H1 (cell line): ENCODE measurements around the gene ASCC3. TPM values are rescaled to one million over a fixed set of nuclear protein-coding genes. Genes with fewer than 3 reads are reported as not detected.

Experiments used
- CTCF ChIA-PET: fragments of 300-600 bp; sonication (Branson Sonifier 250); formaldehyde crosslinking; loops from one replicate; lab custom pipeline; 2021; ENCODE audit not compliant: partially characterized antibody; lab: Charles Lee
- POLR2A ChIA-PET: fragments of 300-600 bp; sonication (Branson Sonifier 250); formaldehyde crosslinking; loops from one replicate; lab custom pipeline; 2021; ENCODE audit warnings: inconsistent platforms; ENCODE audit not compliant: partially characterized antibody; lab: Charles Lee
- DNase-seq, 2 experiments: peaks; one replicate each; pipeline versions ENCODE4 v3.0.0 to v3.0.0-alpha.2; 2010 to 2022; ENCODE audit warnings: low spot score in 2 of 2, low read depth in 1 of 2, mixed read lengths in 1 of 2
- FAIRE-seq: peaks from 2 replicates; lab custom pipeline; 2011; peaks lifted over from hg19 to GRCh38; lab: Jason Lieb, UNC
- H2AFZ ChIP-seq: 2 replicates; pipeline ENCODE4 v1.8.1; 2012; ENCODE audit warnings: low read length, inconsistent platforms
- H2AK5ac ChIP-seq: 2 replicates; pipeline ENCODE4 v1.6.1; 2013; ENCODE audit warnings: low read depth, low read length
- H2BK120ac ChIP-seq: replicated peaks from 2 replicates; pipeline ENCODE3; 2013; ENCODE audit warnings: low read depth, low read length, inconsistent platforms
- H2BK12ac ChIP-seq: 2 replicates; pipeline ENCODE4 v1.6.1; 2013; ENCODE audit warnings: low read depth, low read length
- H2BK15ac ChIP-seq: 2 replicates; pipeline ENCODE4 v1.6.1; 2013; ENCODE audit warnings: low read length
- H2BK20ac ChIP-seq: 2 replicates; pipeline ENCODE4 v1.6.1; 2013; ENCODE audit warnings: low read length
- H2BK5ac ChIP-seq: 2 replicates; pipeline ENCODE4 v1.6.1; 2013; ENCODE audit warnings: low read depth, low read length
- H3K14ac ChIP-seq: 2 replicates; pipeline ENCODE4 v1.6.1; 2013; ENCODE audit warnings: inconsistent platforms; ENCODE audit not compliant: insufficient read length
- H3K18ac ChIP-seq: 2 replicates; pipeline ENCODE4 v1.6.1; 2013; ENCODE audit warnings: low read length; ENCODE audit errors: extremely low read depth
- H3K23ac ChIP-seq: 2 replicates; pipeline ENCODE4 v1.6.1; 2013; ENCODE audit warnings: inconsistent platforms; ENCODE audit not compliant: insufficient read length
- H3K23me2 ChIP-seq: 2 replicates; pipeline ENCODE4 v1.6.1; 2013; ENCODE audit warnings: low read depth, low read length
- H3K27ac ChIP-seq: 2 replicates; pipeline ENCODE4 v1.6.1; 2011; ENCODE audit warnings: low read depth, low read length, inconsistent platforms
- H3K27me3 ChIP-seq, 4 experiments: replicated peaks in 1 of 4; 1 replicate in 1 of 4; 2 replicates in 3 of 4; pipeline versions ENCODE4 v1.6.1 to v1.8.1; 2011 to 2013; ENCODE audit warnings: low read length in 3 of 4, mild to moderate bottlenecking in 3 of 4, inconsistent platforms in 2 of 4, mixed read lengths in 2 of 4, moderate library complexity in 1 of 4; ENCODE audit not compliant: control insufficient read depth in 3 of 4, insufficient read depth in 3 of 4; ENCODE audit errors: extremely low read depth in 1 of 4
- H3K36me3 ChIP-seq, 4 experiments: 2 replicates each; pipeline versions ENCODE4 v1.6.1 to v1.8.1; 2011 to 2013; ENCODE audit warnings: mild to moderate bottlenecking in 4 of 4, low read length in 3 of 4, moderate library complexity in 2 of 4, control low read depth in 1 of 4, inconsistent platforms in 1 of 4; ENCODE audit not compliant: insufficient read depth in 4 of 4, control insufficient read depth in 2 of 4
- H3K4ac ChIP-seq: replicated peaks from 2 replicates; pipeline ENCODE3; 2013; ENCODE audit warnings: low read length, low read depth, mixed read lengths, inconsistent platforms; ENCODE audit not compliant: insufficient read length
- H3K4me1 ChIP-seq, 4 experiments: replicated peaks in 1 of 4; 1 replicate in 1 of 4; 2 replicates in 3 of 4; pipeline versions ENCODE4 v1.6.1 to v1.8.1; 2011 to 2013; ENCODE audit warnings: low read length in 3 of 4, inconsistent platforms in 2 of 4, mixed read lengths in 1 of 4; ENCODE audit not compliant: insufficient read depth in 4 of 4, control insufficient read depth in 3 of 4
- H3K4me2 ChIP-seq, 2 experiments: 2 replicates each; pipeline versions ENCODE4 v1.6.1 to v1.8.1; 2011 to 2013; ENCODE audit warnings: low read depth in 2 of 2, low read length in 2 of 2, control low read depth in 1 of 2, inconsistent platforms in 1 of 2, mild to moderate bottlenecking in 1 of 2; ENCODE audit not compliant: insufficient read depth in 1 of 2
- H3K4me3 ChIP-seq, 4 experiments: fragments of 200-600, 300-600 bp in 1 of 4; sonication (generic), shearing (Covaris generic), sonication (Bioruptor Twin) in 1 of 4; 2 replicates each; pipeline versions ENCODE4 v1.5.1 to v1.8.1; 2011 to 2016; ENCODE audit warnings: low read length in 4 of 4, low read depth in 3 of 4, control low read depth in 2 of 4, inconsistent platforms in 2 of 4, mild to moderate bottlenecking in 2 of 4, mixed read lengths in 1 of 4, moderate library complexity in 1 of 4; ENCODE audit not compliant: insufficient read depth in 2 of 4; ENCODE audit errors: extremely low read depth in 1 of 4
- H3K56ac ChIP-seq: replicated peaks from 2 replicates; pipeline ENCODE3; 2013; ENCODE audit warnings: low read depth, mild to moderate bottlenecking, mixed read lengths, low read length, inconsistent platforms; ENCODE audit not compliant: insufficient read length
- H3K79me1 ChIP-seq: 2 replicates; pipeline ENCODE4 v1.6.1; 2013; ENCODE audit warnings: low read depth, low read length, control low read depth
- H3K79me2 ChIP-seq, 2 experiments: 2 replicates each; pipeline versions ENCODE4 v1.6.1 to v1.8.1; 2012 to 2013; ENCODE audit warnings: low read length in 2 of 2, mild to moderate bottlenecking in 2 of 2, inconsistent platforms in 1 of 2; ENCODE audit not compliant: insufficient read depth in 2 of 2, control insufficient read depth in 1 of 2
- H3K9ac ChIP-seq, 4 experiments: replicated peaks in 1 of 4; 1 replicate in 1 of 4; 2 replicates in 3 of 4; pipeline versions ENCODE4 v1.6.1 to v1.8.1; 2011 to 2013; ENCODE audit warnings: low read depth in 3 of 4, low read length in 3 of 4, control low read depth in 2 of 4, mild to moderate bottlenecking in 2 of 4, moderate library complexity in 2 of 4, inconsistent platforms in 1 of 4; ENCODE audit errors: extremely low read depth in 1 of 4
- H3K9me3 ChIP-seq, 2 experiments: 2 replicates each; pipeline versions ENCODE4 v1.6.1 to v1.8.1; 2012 to 2013; ENCODE audit warnings: mild to moderate bottlenecking in 2 of 2, moderate library complexity in 2 of 2, control low read depth in 1 of 2, inconsistent platforms in 1 of 2, low read depth in 1 of 2, low read length in 1 of 2, mixed read lengths in 1 of 2; ENCODE audit not compliant: insufficient read depth in 2 of 2
- H4K20me1 ChIP-seq, 2 experiments: replicated peaks in 1 of 2; 2 replicates each; pipeline versions ENCODE3 to v1.8.1; 2011 to 2013; ENCODE audit warnings: inconsistent platforms in 2 of 2, low read length in 2 of 2, mild to moderate bottlenecking in 1 of 2; ENCODE audit not compliant: insufficient read depth in 2 of 2, control insufficient read depth in 1 of 2
- H4K5ac ChIP-seq: 2 replicates; pipeline ENCODE4 v1.6.1; 2013; ENCODE audit warnings: low read length, low read depth, mixed read lengths, inconsistent platforms; ENCODE audit not compliant: insufficient read length
- H4K8ac ChIP-seq: 2 replicates; pipeline ENCODE4 v1.8.0; 2013; ENCODE audit warnings: mild to moderate bottlenecking, moderate library complexity, low read length, inconsistent platforms; ENCODE audit not compliant: insufficient read depth; ENCODE audit errors: extremely low read depth
- H4K91ac ChIP-seq: replicated peaks from 2 replicates; pipeline ENCODE3; 2013; ENCODE audit warnings: low read length, mixed read lengths, inconsistent platforms; ENCODE audit not compliant: insufficient read length
- HDAC2 ChIP-seq, 2 experiments: fragments of 300-600 bp in 1 of 2; sonication (generic) in 1 of 2; IDR thresholded peaks; 2 replicates each; pipeline ENCODE4 v1.6.1; 2011 to 2012; ENCODE audit warnings: low read depth in 2 of 2, low read length in 2 of 2, mild to moderate bottlenecking in 2 of 2, moderate library complexity in 2 of 2, borderline replicate concordance in 1 of 2, inconsistent platforms in 1 of 2
- HDAC6 ChIP-seq: IDR thresholded peaks from one replicate; pipeline ENCODE4 v1.7.1; 2012; ENCODE audit warnings: low read depth, mild to moderate bottlenecking, inconsistent platforms, low read length, moderate library complexity
- MAFK ChIP-seq: IDR thresholded peaks from 2 replicates; pipeline ENCODE4 v1.6.1; 2012; ENCODE audit warnings: low read depth, mild to moderate bottlenecking, improper control_type of control experiment, low read length
- PHF8 ChIP-seq: fragments of 200-600 bp; sonication (generic); conservative IDR thresholded peaks from 2 replicates; pipeline ENCODE4 v1.7.1; 2012; ENCODE audit warnings: low read depth, mild to moderate bottlenecking, inconsistent platforms, low read length, moderate library complexity
- RAD21 ChIP-seq, 2 experiments: IDR thresholded peaks in 1 of 2; conservative IDR thresholded peaks in 1 of 2; 2 replicates each; pipeline ENCODE4 v1.6.1; 2011; ENCODE audit warnings: low read depth in 2 of 2, low read length in 2 of 2, improper control_type of control experiment in 1 of 2, inconsistent platforms in 1 of 2, mild to moderate bottlenecking in 1 of 2, moderate library complexity in 1 of 2
- RBBP5 ChIP-seq: IDR thresholded peaks from 2 replicates; pipeline ENCODE4 v1.7.1; 2012; ENCODE audit warnings: low read depth, mild to moderate bottlenecking, inconsistent platforms, low read length, moderate library complexity, borderline replicate concordance
- RNF2 ChIP-seq: fragments of 200-900, 300-1000 bp; sonication (generic); IDR thresholded peaks from 2 replicates; pipeline ENCODE4 v1.7.1; 2016; ENCODE audit warnings: borderline replicate concordance, low read depth, mild to moderate bottlenecking, antibody characterized with exemption, low read length; ENCODE audit not compliant: poor library complexity, severe bottlenecking; ENCODE audit errors: missing control alignments
- TAF7 ChIP-seq: optimal IDR thresholded peaks from 2 replicates; pipeline ENCODE3; 2011; ENCODE audit warnings: low read depth, mild to moderate bottlenecking, inconsistent platforms, low read length, moderate library complexity, borderline replicate concordance
- WGBS, 2 experiments: shearing (Covaris generic) in 1 of 2; methylation state at CpG; one replicate each; pipeline versions ENCODE4 v1.1.6 to v1.1.7; 2013 to 2015; ENCODE audit warnings: low lambda C conversion rate in 2 of 2, mixed read lengths in 2 of 2, inconsistent platforms in 1 of 2, low coverage in 1 of 2, missing lambda C conversion rate in 1 of 2; ENCODE audit not compliant: insufficient replicate concordance in 2 of 2, insufficient coverage in 1 of 2, insufficient read length in 1 of 2; ENCODE audit errors: extremely low coverage in 1 of 2, missing lambda C conversion rate in 1 of 2; 5-methylcytosine and 5-hydroxymethylcytosine counted together
- polyA plus RNA-seq, 7 experiments: library from polyadenylated mRNA; depleted of rRNA in 3 of 7; stranded (reverse) in 5 of 7; unstranded in 2 of 7; fragments of >200 nt in 5 of 7; fragments of 200-250 nt in 2 of 7; gene quantifications; 1 replicate in 5 of 7; 2 replicates in 1 of 7; 4 replicates in 1 of 7; pipeline versions ENCODE4 v1.2.1 to v1.2.3, GENCODE V29; 2011 to 2013; ENCODE audit warnings: missing spikeins in 2 of 7, mixed read lengths in 2 of 7
- total RNA-seq: library from RNA; stranded (reverse); fragmentation: NEBNext Ultra II Directional; extraction: Animal tissue kit (Norgen Biotek cat#: 25700); gene quantifications from 2 replicates; pipeline ENCODE4 v1.2.1, GENCODE V29; 2021

The ASCC3 gene
- total and polyA plus RNA-seq, 2 of the 8 experiments (the other 6 are each of a cell fraction or from before 2014, with no cell fraction given): 37.5 to 77.8 TPM

GRCh38 chr6:100913400-100914276 lies 32.5 kb upstream of the ASCC3 start:
- no peak overlapping the region for H3K27ac ChIP-seq
- ChIA-PET POLR2A (interaction anchor here (0.9 to 1.6 kb wide), 3 partner anchors 8 to 34 kb away, joined by 3 to 4 read pairs (median 4); no protein-coding TSS in a partner anchor), CTCF (interaction anchor here (0.6 to 1.9 kb wide), 8 partner anchors 10 to 290 kb away, joined by 3 to 8 read pairs (median 4); no protein-coding TSS in a partner anchor)
- H2BK120ac ChIP-seq: no peak overlapping the region
- FAIRE-seq (peak; percentile 19), DNase-seq (peak in 1 of 2 experiments; percentile 53)
- peak overlapping the region; percentile 27 to 31; a peak in 2 of 4 replicates for H3K4me2 ChIP-seq
- no peak overlapping the region; the same call in 1 of the 2 replicates for H4K8ac ChIP-seq
- H3K4me1 ChIP-seq: peaks cover 0 to 5% (median 1%) of the 10 kb centered on the region in 4 experiments; a peak in 4 of 7 replicates
- no peaks in the 10 kb centered on the region for H3K79me2 ChIP-seq
- no peaks in the 10 kb centered on the region for H3K23me2 ChIP-seq
- H4K5ac ChIP-seq: no peak overlapping the region
- H3K4ac ChIP-seq: no peak overlapping the region
- H4K91ac ChIP-seq: no peak overlapping the region
- H4K20me1 ChIP-seq: no peaks in the 10 kb centered on the region
- H2BK12ac ChIP-seq: 0 out of 2 replicates have a peak overlapping the region, but pooled peaks have one; percentile 60
- H3K9ac ChIP-seq: no peak overlapping the region; a peak in 1 of 7 replicates
- no peak overlapping the region for H3K56ac ChIP-seq
- H3K27me3 ChIP-seq: peaks cover 0 to 1% (median 0%) of the 10 kb centered on the region in 4 experiments; a peak in 1 of 7 replicates
- no peak overlapping the region for H3K23ac ChIP-seq
- no peak overlapping the region; the same call in none of the 2 replicates for H3K18ac ChIP-seq
- peak overlapping the region; percentile 99 for H2AFZ ChIP-seq
- peak overlapping the region; percentile 81; the same call in 1 of the 2 replicates for H2BK15ac ChIP-seq
- H3K9me3 ChIP-seq: no peaks in the 10 kb centered on the region
- peak overlapping the region; percentile 40; the same call in 1 of the 2 replicates for H2BK5ac ChIP-seq
- H3K14ac ChIP-seq: no peak overlapping the region
- peak overlapping the region in 1 of 4 experiments; percentile 2; a peak in 1 of 8 replicates for H3K4me3 ChIP-seq
- no peaks in the 10 kb centered on the region for H3K79me1 ChIP-seq
- H2AK5ac ChIP-seq: no peak overlapping the region
- no peaks in the 10 kb centered on the region for H3K36me3 ChIP-seq
- WGBS, 2 experiments: 85% methylated on average over 24 of the region's 24 CpGs; no CpG with 5 or more reads in 1 of the 2 experiments
- H2BK20ac ChIP-seq: peak overlapping the region; percentile 86; the same call in 1 of the 2 replicates
- TF ChIP-seq PHF8 (no peak), RAD21 (IDR thresholded peaks at IDR 0.05 in 1 of 2, conservative IDR thresholded peaks at IDR 0.05 in 1 of 2; ENCODE audit: low read depth in 2 of 2, low read length in 2 of 2) (peak in 1 of 2 experiments; percentile 23; a peak in 1 of 4 replicates), HDAC6 (no peak), HDAC2 (IDR thresholded peaks at IDR 0.05; ENCODE audit: borderline replicate concordance in 1 of 2, low read depth in 2 of 2, low read length in 2 of 2) (no peak), RNF2 (no peak), MAFK (no peak), TAF7 (no peak), RBBP5 (no peak)
